SK-N-MC (cell line): Measurements from ENCODE around the gene LGMN.
"Not testable (repeated sequence)": the region's sequence is repeated elsewhere in the genome, so short reads cannot be mapped to it uniquely, and the experiment has no call there.

Experiments used
- DNase-seq: peaks from one replicate; pipeline ENCODE4 v3.0.0-alpha.2; 2011; ENCODE audit warnings: low read depth, low spot score
- H3K27ac ChIP-seq: fragments of 200-600 bp; sonication (generic); 2 replicates; pipeline ENCODE4 v1.5.1; 2016; ENCODE audit warnings: mixed run types
- H3K36me3 ChIP-seq: fragments of 200-600 bp; sonication (generic); 2 replicates; pipeline ENCODE4 v1.6.1; 2017; ENCODE audit warnings: antibody characterized with exemption, low read length, mixed read lengths; ENCODE audit not compliant: insufficient read depth
- H3K4me3 ChIP-seq: fragments of 200-600 bp; sonication (generic); 2 replicates; pipeline ENCODE4 v1.5.1; 2016
- H3K9ac ChIP-seq: fragments of 200-600 bp; sonication (generic); 2 replicates; pipeline ENCODE4 v1.8.0; 2017; ENCODE audit warnings: mixed run types, mixed read lengths; ENCODE audit not compliant: insufficient read length
- H3K9me3 ChIP-seq: fragments of 200-600 bp; sonication (generic); 2 replicates; pipeline ENCODE4 v1.6.1; 2017; ENCODE audit warnings: low read depth, mild to moderate bottlenecking, antibody characterized with exemption, low read length, moderate library complexity, mixed read lengths
- EZH2 ChIP-seq: fragments of 200-600 bp; sonication (generic); IDR thresholded peaks from one replicate; pipeline ENCODE4 v1.6.1; 2017; ENCODE audit warnings: antibody characterized with exemption
- FOXP2 ChIP-seq: optimal IDR thresholded peaks from 2 replicates; pipeline ENCODE3; 2011; ENCODE audit warnings: mild to moderate bottlenecking, moderate library complexity; ENCODE audit not compliant: insufficient read depth; ENCODE audit errors: extremely low read length, control extremely low read depth
- POLR2AphosphoS5 ChIP-seq: IDR thresholded peaks from 2 replicates; pipeline ENCODE4 v1.6.1; 2012; ENCODE audit warnings: mild to moderate bottlenecking, low read depth, low read length, borderline replicate concordance

Gene LGMN

DNA sequence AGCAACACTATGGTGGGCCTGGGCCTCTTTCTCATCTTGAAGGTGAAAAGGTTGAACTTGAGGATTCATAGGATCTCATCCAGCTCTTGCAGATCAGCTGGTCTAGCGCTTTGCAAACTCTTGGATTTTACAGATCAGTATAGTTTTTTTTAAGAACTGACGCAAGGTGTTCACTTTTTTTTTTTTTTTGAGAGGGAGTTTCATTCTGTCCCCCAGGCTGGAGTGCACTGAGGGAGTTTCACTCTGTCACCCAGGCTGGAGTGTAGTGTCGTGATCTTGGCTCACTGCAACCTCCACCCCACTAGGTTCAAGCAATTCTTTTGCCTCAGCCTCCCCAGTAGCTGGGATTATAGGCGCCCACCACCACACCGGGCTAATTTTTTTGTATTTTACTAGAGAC, 20.4 kb upstream of the LGMN start:
- Histone ChIP-seq H3K4me3 (no peak overlapping the region), H3K27ac (no peak overlapping the region), H3K9ac (no peak overlapping the region), H3K9me3 (no peaks in the 10 kb centered on the region), H3K36me3 (no peaks in the 10 kb centered on the region)
- TF ChIP-seq POLR2AphosphoS5 (no peak), FOXP2 (no peak), EZH2 (no peak)
- no peak for DNase-seq

DNA sequence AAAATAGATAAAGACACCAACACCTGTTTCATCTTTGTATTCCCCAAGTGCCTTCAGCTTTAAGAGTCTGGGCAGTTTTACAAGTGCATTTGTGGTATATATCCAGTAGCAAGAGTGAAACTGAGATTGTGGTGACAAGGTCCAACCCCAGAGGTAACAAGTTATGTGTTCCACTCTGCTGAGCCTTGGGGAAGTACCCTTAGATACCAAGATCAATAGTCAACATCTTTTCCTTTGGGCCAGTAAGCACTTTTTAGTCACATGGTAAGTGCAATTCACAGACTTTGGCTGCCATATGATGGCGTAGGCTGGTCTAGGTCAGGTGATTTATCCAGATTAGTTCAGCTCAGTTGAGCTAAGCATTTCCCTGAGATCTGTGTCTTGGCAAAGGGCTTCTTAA, 19.8 kb upstream of the LGMN start:
- H3K9ac ChIP-seq, DNase-seq, H3K36me3 ChIP-seq: not testable (repeated sequence)

GRCh38 chr14:92763666-92764631, 15.5 kb upstream of the LGMN start:
- H3K36me3 ChIP-seq, H3K4me3 ChIP-seq, H3K9ac ChIP-seq, H3K9me3 ChIP-seq, DNase-seq, H3K27ac ChIP-seq: not testable (repeated sequence)

More for the DNA sequence above, 19.8 kb upstream of the LGMN start:
- not testable (repeated sequence) for H3K27ac ChIP-seq, H3K9me3 ChIP-seq, H3K4me3 ChIP-seq

GRCh38 chr14:92760524-92760805, 12.0 kb upstream of the LGMN start:
- H3K4me3 ChIP-seq, result no peak overlapping the region
- H3K9me3 ChIP-seq, result no peaks in the 10 kb centered on the region
- H3K27ac ChIP-seq, result no peak overlapping the region
- no peak for TF ChIP-seq EZH2
- H3K9ac ChIP-seq, result no peak overlapping the region
- no peaks in the 10 kb centered on the region for H3K36me3 ChIP-seq
- no peak for DNase-seq

- Histone ChIP-seq H3K27ac (no peak overlapping the region), H3K9ac (no peak overlapping the region), H3K4me3 (no peak overlapping the region), H3K36me3 (no peaks in the 10 kb centered on the region), H3K9me3 (no peaks in the 10 kb centered on the region)
- TF ChIP-seq FOXP2, result no peak
- TF ChIP-seq POLR2AphosphoS5, result no peak
- no peak for TF ChIP-seq EZH2
- no peak for DNase-seq
Observed at GRCh38 chr14:92759679-92760523, 11.5 kb upstream of the LGMN start.

DNA sequence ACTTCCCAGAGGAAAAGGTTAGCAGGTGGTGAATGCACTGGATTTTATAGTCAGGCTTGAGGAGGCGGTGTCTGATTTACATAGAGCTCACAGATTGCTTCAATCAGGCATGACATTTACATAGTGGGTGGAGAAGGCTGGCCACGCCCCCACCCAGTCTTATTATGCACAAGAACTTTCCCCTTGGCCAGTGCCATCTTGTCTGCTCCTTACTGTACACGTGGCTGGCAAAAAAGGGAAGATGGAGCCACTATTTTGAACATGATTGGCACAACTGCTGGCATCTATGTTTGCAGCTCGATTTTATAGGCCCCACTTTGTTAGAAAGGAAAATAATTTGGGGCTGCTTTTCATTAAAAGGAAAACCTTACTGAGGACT, 10.9 kb upstream of the LGMN start:
- H3K9me3 ChIP-seq, result no peaks in the 10 kb centered on the region
- H3K4me3 ChIP-seq, result no peak overlapping the region
- H3K27ac ChIP-seq, result no peak overlapping the region
- H3K36me3 ChIP-seq, result no peaks in the 10 kb centered on the region
- no peak for TF ChIP-seq EZH2
- TF ChIP-seq FOXP2, result no peak
- no peak for TF ChIP-seq POLR2AphosphoS5
- peak; percentile 16 for DNase-seq
- H3K9ac ChIP-seq, result no peak overlapping the region

DNA sequence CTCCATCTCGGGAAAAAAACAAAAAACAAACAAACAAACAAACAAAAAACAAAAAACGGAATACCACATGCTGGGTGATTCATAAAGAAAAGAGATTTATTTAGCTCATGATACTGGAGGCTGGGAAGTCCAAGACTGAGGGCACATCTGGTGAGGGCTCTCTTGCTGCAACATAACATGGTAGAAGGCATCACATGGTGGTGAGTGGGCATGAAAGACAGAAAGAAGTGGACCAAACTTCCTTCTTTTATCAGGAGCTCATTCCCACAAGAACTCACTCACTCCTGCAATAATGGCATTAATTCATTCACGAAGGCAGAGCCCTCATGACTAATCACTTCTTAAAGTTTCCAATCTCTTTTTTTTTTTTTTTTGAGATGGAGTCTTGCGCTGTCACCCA, 8.0 kb upstream of the LGMN start:
- Histone ChIP-seq H3K27ac (no peak overlapping the region), H3K36me3 (no peaks in the 10 kb centered on the region), H3K4me3 (no peak overlapping the region), H3K9ac (no peak overlapping the region), H3K9me3 (no peaks in the 10 kb centered on the region)
- no peak for TF ChIP-seq EZH2
- no peak for TF ChIP-seq FOXP2
- DNase-seq, result no peak

DNA sequence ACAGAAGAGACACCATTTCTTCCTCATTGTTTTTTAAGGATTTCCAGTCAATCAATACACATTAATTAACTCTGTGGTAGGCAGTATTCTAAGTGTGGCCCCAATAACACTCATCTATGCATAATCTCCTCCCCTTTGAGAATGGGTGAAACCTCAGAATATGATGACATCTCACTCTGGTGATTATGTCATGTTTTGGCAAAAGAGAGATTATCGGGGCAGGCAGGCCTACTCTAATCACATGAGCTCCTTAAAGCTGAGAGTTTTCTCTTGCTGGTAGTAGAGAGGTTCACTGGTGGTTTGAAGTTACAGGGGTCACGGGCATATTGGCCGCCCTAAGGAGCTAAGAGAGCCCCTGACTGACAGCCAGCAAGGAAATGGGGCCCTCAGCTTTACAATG, 7.1 kb upstream of the LGMN start:
- no peaks in the 10 kb centered on the region for H3K36me3 ChIP-seq
- no peak overlapping the region for H3K4me3 ChIP-seq
- TF ChIP-seq POLR2AphosphoS5 (no peak), EZH2 (no peak), FOXP2 (no peak)
- H3K9ac ChIP-seq, result no peak overlapping the region
- H3K9me3 ChIP-seq, result no peaks in the 10 kb centered on the region
- DNase-seq, result no peak
- H3K27ac ChIP-seq, result no peak overlapping the region

- H3K9me3 ChIP-seq, result no peaks in the 10 kb centered on the region
- TF ChIP-seq EZH2 (no peak), POLR2AphosphoS5 (no peak), FOXP2 (no peak)
- H3K9ac ChIP-seq, result no peak overlapping the region
- no peak for DNase-seq
- H3K4me3 ChIP-seq, result no peak overlapping the region
- H3K27ac ChIP-seq, result no peak overlapping the region
- no peaks in the 10 kb centered on the region for H3K36me3 ChIP-seq
Observed at GRCh38 chr14:92754966-92755365, 6.5 kb upstream of the LGMN start.
